DMS 273 treated with DMSO at 0.1 percent for 48 hours (cell line): ENCODE measurements around the gene CATSPERE.

ENCODE experiments used
- DNase-seq: peaks from one replicate; lab custom pipeline; 2025; lab: John Stamatoyannopoulos, UW

The CATSPERE gene, protein sequence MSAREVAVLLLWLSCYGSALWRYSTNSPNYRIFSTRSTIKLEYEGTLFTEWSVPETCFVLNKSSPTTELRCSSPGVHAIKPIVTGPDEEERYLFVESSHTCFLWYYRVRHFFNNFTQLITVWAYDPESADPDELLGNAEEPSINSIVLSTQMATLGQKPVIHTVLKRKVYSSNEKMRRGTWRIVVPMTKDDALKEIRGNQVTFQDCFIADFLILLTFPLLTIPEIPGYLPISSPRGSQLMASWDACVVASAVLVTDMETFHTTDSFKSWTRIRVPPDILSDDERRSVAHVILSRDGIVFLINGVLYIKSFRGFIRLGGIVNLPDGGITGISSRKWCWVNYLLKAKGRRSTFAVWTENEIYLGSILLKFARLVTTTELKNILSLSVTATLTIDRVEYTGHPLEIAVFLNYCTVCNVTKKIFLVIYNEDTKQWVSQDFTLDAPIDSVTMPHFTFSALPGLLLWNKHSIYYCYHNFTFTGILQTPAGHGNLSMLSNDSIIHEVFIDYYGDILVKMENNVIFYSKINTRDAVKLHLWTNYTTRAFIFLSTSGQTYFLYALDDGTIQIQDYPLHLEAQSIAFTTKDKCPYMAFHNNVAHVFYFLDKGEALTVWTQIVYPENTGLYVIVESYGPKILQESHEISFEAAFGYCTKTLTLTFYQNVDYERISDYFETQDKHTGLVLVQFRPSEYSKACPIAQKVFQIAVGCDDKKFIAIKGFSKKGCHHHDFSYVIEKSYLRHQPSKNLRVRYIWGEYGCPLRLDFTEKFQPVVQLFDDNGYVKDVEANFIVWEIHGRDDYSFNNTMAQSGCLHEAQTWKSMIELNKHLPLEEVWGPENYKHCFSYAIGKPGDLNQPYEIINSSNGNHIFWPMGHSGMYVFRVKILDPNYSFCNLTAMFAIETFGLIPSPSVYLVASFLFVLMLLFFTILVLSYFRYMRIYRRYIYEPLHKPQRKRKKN

GRCh38 chr1:244461245-244462071, at the start of gene CATSPERE:
Gene CATSPERE (plus strand): TSS chr1:244461273. CDS start chr1:244461430, 157 bp downstream.
- DNase-seq = peak; percentile 72

GRCh38 chr1:244412176-244412575, 48.9 kb upstream of the CATSPERE start:
- DNase-seq = no peak

- DNase-seq = no peak
These were observed 47.3 kb upstream of the CATSPERE start for GRCh38 chr1:244413736-244414135.

GRCh38 chr1:244414543-244414942, 46.5 kb upstream of the CATSPERE start:
- DNase-seq = no peak

DNA sequence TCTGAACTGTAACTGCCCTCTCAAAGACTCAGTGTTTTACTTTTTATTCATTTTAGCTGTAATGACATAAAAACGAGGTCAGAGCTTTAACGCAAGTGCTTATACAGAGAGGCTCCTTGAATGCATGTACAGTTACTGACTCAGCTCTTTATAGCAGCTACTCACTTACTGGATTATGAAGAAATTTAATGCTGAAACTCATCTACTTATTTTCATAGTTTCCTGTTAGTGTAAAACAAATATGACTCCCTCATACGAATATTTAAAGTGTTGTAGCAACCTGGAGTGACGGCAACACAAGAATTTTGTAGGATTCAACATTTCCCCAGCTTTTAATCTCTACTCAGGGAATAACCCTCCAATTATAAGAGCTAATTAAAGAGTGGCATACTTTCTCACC, 42.0 kb upstream of the CATSPERE start:
- DNase-seq = no peak

DNA sequence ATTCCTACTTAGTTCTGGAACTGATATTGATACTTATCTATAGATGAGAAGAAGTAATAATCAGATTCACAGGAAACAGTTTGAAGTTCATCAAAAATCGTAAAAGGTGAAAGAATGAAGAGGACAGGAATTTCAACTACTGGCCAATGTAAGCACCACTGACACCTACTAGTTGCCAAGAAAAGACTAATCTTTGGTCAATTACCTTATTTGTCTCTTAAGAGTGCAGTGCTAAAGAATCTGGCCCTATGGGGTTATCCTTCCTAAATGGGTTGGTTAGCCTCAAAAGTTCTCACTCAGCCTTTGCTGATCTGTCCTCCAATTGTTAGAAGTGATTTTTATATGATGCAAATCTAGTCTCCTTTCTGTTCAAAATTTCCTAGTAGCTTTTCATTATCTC, 38.9 kb upstream of the CATSPERE start:
- no peak for DNase-seq

DNA sequence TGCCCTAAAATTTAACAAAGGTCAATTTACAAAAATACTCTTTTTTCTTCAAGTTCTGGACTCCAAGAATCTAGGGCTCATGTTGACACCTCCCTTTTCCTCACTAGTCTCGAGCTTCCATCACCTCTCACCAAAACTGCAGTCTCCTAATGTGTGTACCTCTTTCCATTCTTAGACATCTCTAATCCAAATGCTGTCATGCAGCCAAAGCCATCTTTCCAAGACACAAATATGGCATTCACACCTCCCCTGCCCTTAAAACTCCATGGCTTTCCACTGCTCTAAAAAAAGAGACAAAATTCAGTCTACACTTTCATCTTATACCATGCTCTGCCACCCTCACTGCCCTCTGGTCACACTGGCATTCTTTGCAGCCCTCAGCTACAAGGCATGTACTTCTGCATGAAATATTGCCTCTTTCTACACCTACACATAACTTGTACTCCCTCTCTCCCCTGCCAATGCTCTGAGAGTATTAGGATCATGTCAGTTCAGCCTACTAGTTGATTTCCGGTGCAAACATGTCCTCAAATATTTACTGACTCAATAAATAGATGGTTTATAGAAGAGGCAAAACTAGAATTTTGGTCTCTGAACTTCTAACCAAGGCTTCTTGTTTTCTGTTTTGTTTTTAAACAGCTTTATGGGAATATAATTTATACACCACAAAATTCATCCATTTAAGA, 36.3 kb upstream of the CATSPERE start:
- DNase-seq = no peak

- no peak for DNase-seq
These were observed 33.4 kb upstream of the CATSPERE start for GRCh38 chr1:244427647-244428046.

DNA sequence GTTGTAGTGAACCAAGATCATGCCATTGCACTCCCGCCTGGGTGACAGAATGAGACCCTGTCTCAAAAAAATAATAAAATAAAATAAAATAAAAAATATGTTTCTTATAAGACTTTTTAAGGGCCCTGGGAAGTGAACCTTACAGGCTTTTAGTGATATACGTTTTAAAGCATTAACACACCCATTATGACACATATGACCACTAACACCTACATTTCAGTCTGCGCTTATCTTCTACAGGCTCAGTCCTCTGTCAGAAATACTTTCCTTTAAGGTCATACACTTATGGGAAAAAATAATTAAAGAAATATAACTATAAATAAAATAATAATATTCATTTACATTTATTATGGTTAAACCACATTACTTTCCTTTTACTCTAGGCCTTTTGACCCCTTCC, 31.3 kb upstream of the CATSPERE start:
- DNase-seq = no peak

DNA sequence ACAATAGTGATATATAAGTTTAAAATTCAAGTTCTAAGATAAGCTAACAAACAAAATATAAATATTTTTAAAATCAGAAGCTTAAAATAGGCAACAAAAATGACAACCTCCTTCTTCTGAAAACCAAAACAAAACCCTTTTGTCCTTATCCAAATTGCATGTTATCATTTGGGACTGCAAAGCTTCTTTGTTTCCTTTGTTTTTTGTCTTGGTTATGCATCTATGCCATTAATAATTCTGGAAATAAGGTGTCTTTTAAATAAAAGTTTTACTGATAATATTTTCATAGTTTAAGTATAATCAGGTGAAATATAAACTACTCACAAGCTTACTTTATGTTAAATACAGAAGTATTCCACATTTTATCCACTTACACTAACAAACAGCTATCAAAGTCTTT, 29.9 kb upstream of the CATSPERE start:
- no peak for DNase-seq

GRCh38 chr1:244435562-244436205, 25.4 kb upstream of the CATSPERE start:
- DNase-seq = no peak

GRCh38 chr1:244436336-244437085, 24.6 kb upstream of the CATSPERE start:
- no peak for DNase-seq

DNA sequence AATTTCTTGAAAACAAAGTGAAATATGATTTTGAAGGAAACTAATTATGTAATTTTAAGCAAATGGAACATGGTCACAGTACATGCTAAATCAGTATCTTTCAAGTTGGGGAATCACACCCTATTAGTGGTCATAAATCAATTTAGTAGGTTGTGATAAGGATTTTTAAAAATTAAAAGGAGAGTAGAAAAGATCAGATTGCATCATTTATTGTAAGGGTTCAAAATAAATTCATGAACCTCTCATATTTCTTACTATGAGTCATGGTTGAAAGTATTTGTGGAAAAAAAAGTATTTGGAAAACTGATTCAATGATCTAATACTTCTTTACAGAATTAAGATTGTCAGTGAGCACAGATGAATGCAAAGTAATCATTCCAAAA, 24.0 kb upstream of the CATSPERE start:
- DNase-seq = no peak

GRCh38 chr1:244439391-244440032, 21.6 kb upstream of the CATSPERE start:
- DNase-seq = no peak

GRCh38 chr1:244442850-244443249, 18.2 kb upstream of the CATSPERE start:
- DNase-seq = no peak

DNA sequence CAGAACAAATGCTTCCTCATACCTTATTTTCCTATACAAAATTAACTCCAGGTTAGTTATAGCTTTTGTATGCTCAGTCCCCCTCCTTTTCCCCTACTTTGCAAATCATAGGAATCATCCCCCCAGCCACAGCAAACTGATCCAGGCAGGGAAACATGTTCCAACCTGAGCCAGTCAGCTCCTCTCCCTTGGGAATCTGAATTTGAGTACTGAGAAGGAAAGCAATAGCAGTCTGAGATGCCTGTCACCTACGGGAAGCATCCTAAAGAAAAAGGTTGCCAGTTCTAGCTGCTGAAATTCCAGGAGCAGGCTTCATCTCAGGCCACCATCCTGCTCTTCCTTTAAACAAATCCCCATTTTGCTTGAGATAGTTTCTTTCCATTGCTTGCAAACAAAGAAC, 16.2 kb upstream of the CATSPERE start:
- peak; percentile 17 for DNase-seq

GRCh38 chr1:244445320-244446181, 15.5 kb upstream of the CATSPERE start:
- no peak for DNase-seq

- DNase-seq = no peak
These were observed 14.0 kb upstream of the CATSPERE start for GRCh38 chr1:244447024-244447423.

DNA sequence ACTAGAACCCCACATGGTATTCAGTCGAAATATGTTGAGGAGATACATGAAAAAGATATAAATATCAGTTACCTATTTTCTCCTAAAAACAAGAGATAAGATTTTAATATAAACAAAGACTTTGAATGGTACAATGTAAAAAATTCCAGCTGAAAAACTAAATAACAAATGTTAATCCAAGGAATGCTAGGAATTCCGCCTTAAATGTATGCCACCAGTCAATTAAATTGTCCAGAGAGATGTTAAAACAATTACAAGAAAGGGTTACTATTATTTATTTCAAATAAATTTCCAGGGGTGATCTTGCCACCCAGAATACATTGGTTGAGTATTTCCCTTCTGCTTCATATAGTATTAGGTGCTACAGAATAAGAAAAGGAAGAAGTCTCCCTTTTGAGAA, 13.5 kb upstream of the CATSPERE start:
- no peak for DNase-seq
